CD14-positive monocyte (primary cell): Measurements from ENCODE around the gene ETFB. TPM values are rescaled to one million over a fixed set of nuclear protein-coding genes. Genes with fewer than 3 reads are reported as not detected.

Experiments
- DNase-seq, 3 donors: peaks; one replicate each; pipeline ENCODE4 v3.0.0-alpha.2; 2011 to 2022
- H2AFZ ChIP-seq: 2 replicates; pipeline ENCODE4 v1.6.0; 2012; ENCODE audit warnings: mild to moderate bottlenecking, low read depth, low read length, inconsistent platforms; ENCODE audit not compliant: insufficient read depth, poor library complexity, severe bottlenecking
- H3K27ac ChIP-seq, 2 donors: 1 replicate in 1 of 2; 2 replicates in 1 of 2; pipeline ENCODE4 v1.5.1; 2012 to 2013; ENCODE audit warnings: low read length in 2 of 2, control low read depth in 1 of 2, inconsistent platforms in 1 of 2, low read depth in 1 of 2, mild to moderate bottlenecking in 1 of 2
- H3K27me3 ChIP-seq, 2 donors: one replicate each; pipeline versions ENCODE4 v1.6.0 to v1.6.1; 2011 to 2013; ENCODE audit warnings: low read length in 2 of 2; ENCODE audit not compliant: control insufficient read depth in 2 of 2, insufficient read depth in 2 of 2
- H3K36me3 ChIP-seq, 2 donors: replicated peaks in 1 of 2; 1 replicate in 1 of 2; 2 replicates in 1 of 2; pipeline versions ENCODE4 v1.5.1 to v1.6.1; 2012 to 2013; ENCODE audit warnings: low read length in 2 of 2, control low read depth in 1 of 2, inconsistent platforms in 1 of 2, mild to moderate bottlenecking in 1 of 2; ENCODE audit not compliant: insufficient read depth in 2 of 2, control insufficient read depth in 1 of 2
- H3K4me1 ChIP-seq, 2 donors: 1 replicate in 1 of 2; 2 replicates in 1 of 2; pipeline versions ENCODE4 v1.5.1 to v1.6.1; 2012 to 2013; ENCODE audit warnings: low read length in 2 of 2, control low read depth in 1 of 2, inconsistent platforms in 1 of 2, mild to moderate bottlenecking in 1 of 2, moderate library complexity in 1 of 2; ENCODE audit not compliant: insufficient read depth in 2 of 2, control insufficient read depth in 1 of 2
- H3K4me2 ChIP-seq: replicated peaks from 2 replicates; pipeline ENCODE3; 2012; ENCODE audit warnings: low read length, moderate library complexity, mild to moderate bottlenecking; ENCODE audit not compliant: poor library complexity, severe bottlenecking; ENCODE audit errors: extremely low read depth
- H3K4me3 ChIP-seq, 3 experiments: fragments of 200-600 bp in 1 of 3; sonication (generic) in 1 of 3; replicated peaks in 1 of 3; 1 replicate in 2 of 3; 2 replicates in 1 of 3; pipeline ENCODE4 v1.5.1; 2011 to 2013; ENCODE audit warnings: low read length in 3 of 3, mild to moderate bottlenecking in 3 of 3, control low read depth in 2 of 3, low read depth in 2 of 3, inconsistent platforms in 1 of 3, moderate library complexity in 1 of 3
- H3K79me2 ChIP-seq: 2 replicates; pipeline ENCODE4 v1.6.0; 2012; ENCODE audit warnings: mild to moderate bottlenecking, control low read depth, inconsistent platforms, low read length, moderate library complexity; ENCODE audit not compliant: insufficient read depth
- H3K9ac ChIP-seq: 2 replicates; pipeline ENCODE4 v1.6.0; 2017; ENCODE audit warnings: low read length, mild to moderate bottlenecking; ENCODE audit not compliant: insufficient read depth, poor library complexity, severe bottlenecking
- H3K9me3 ChIP-seq, 2 donors: replicated peaks in 1 of 2; 1 replicate in 1 of 2; 2 replicates in 1 of 2; pipeline versions ENCODE4 v1.5.1 to v1.6.1; 2012 to 2013; ENCODE audit warnings: low read length in 2 of 2, control low read depth in 1 of 2; ENCODE audit not compliant: control insufficient read depth in 1 of 2, insufficient read depth in 1 of 2
- H4K20me1 ChIP-seq: 2 replicates; pipeline ENCODE4 v1.6.0; 2012; ENCODE audit warnings: mild to moderate bottlenecking, low read length, control low read depth, moderate library complexity; ENCODE audit not compliant: insufficient read depth
- H3K27ac Mint-ChIP-seq, 7 donors: one replicate each; pipeline ENCODE4 v1.8.0; 2020; ENCODE audit warnings: mild to moderate bottlenecking in 7 of 7, mixed read lengths in 7 of 7, moderate library complexity in 6 of 7, inconsistent platforms in 2 of 7
- H3K27me3 Mint-ChIP-seq, 3 donors: one replicate each; pipeline ENCODE4 v1.8.0; 2021 to 2022; ENCODE audit warnings: low read depth in 3 of 3, mild to moderate bottlenecking in 3 of 3, mixed read lengths in 3 of 3, moderate library complexity in 3 of 3, inconsistent platforms in 1 of 3
- H3K36me3 Mint-ChIP-seq, 2 donors: one replicate each; pipeline ENCODE4 v1.8.0; 2020; ENCODE audit warnings: mixed read lengths in 2 of 2, inconsistent platforms in 1 of 2, mild to moderate bottlenecking in 1 of 2
- H3K4me1 Mint-ChIP-seq: one replicate; pipeline ENCODE4 v1.8.0; 2020; ENCODE audit warnings: mild to moderate bottlenecking, mixed read lengths
- H3K4me3 Mint-ChIP-seq, 2 donors: one replicate each; pipeline ENCODE4 v1.8.0; 2020; ENCODE audit warnings: mild to moderate bottlenecking in 2 of 2, mixed read lengths in 2 of 2, moderate library complexity in 1 of 2
- H3K9me3 Mint-ChIP-seq, 7 donors: one replicate each; pipeline ENCODE4 v1.8.0; 2020 to 2022; ENCODE audit warnings: mixed read lengths in 7 of 7, mild to moderate bottlenecking in 6 of 7, moderate library complexity in 6 of 7, inconsistent platforms in 2 of 7
- CTCF ChIP-seq: fragments of 200-600 bp; IDR thresholded peaks from one replicate; pipeline ENCODE4 v1.8.0; 2022; ENCODE audit warnings: antibody characterized with exemption, mild to moderate bottlenecking
- WGBS: methylation state at CpG from one replicate; pipeline ENCODE4 v1.1.5; 2013; ENCODE audit warnings: missing lambda C conversion rate; ENCODE audit not compliant: insufficient coverage; 5-methylcytosine and 5-hydroxymethylcytosine counted together
- intact Hi-C, 2 donors: fragments of 100-400 bp; cut with micrococcal nuclease; formaldehyde crosslinking; loops; one replicate each; pipeline versions ENCODE4 v1.15.0 to v1.15.1; 2023
- polyA plus RNA-seq, 3 donors: library from polyadenylated mRNA; depleted of rRNA in 1 of 3; unstranded in 2 of 3; stranded (reverse) in 1 of 3; fragments of 300-500 nt in 2 of 3; fragments of >200 nt in 1 of 3; fragmentation: Illumina TruSeq in 2 of 3; gene quantifications; 1 replicate in 2 of 3; 2 replicates in 1 of 3; pipeline ENCODE4 v1.2.3, GENCODE V29; 2012 to 2021

The ETFB gene
- polyA plus RNA-seq, 3 donors = 51.0 to 72.1 (median 63.0) TPM

- H3K9ac ChIP-seq = no peak overlapping the region
- H3K27me3 Mint-ChIP-seq = peaks cover 0 to 2% (median 0%) of the 10 kb centered on the region in 3 donors
- H2AFZ ChIP-seq = no peak overlapping the region
- H3K4me3 ChIP-seq = no peak overlapping the region
- WGBS = 93% methylated on average over 9 of the region's 10 CpGs
- H3K4me1 Mint-ChIP-seq = peaks cover 2% of the 10 kb centered on the region
- DNase-seq = no peak
- intact Hi-C loops = no loop called here
- no peak overlapping the region for H3K27ac ChIP-seq
- H3K36me3 ChIP-seq = peaks cover 23 to 29% of the 10 kb centered on the region in 2 donors
- peaks cover 10% of the 10 kb centered on the region for H3K79me2 ChIP-seq
- H3K4me3 Mint-ChIP-seq = no peak overlapping the region
- H3K4me1 ChIP-seq = no peaks in the 10 kb centered on the region
- no peaks in the 10 kb centered on the region for H3K27me3 ChIP-seq
- no peaks in the 10 kb centered on the region for H3K9me3 Mint-ChIP-seq
- H3K4me2 ChIP-seq = no peak overlapping the region
- no peaks in the 10 kb centered on the region for H3K9me3 ChIP-seq
- peak overlapping the region in 1 of 7 donors; percentile 76 for H3K27ac Mint-ChIP-seq
- H3K36me3 Mint-ChIP-seq = peaks cover 32 to 50% of the 10 kb centered on the region in 2 donors
- H4K20me1 ChIP-seq = no peaks in the 10 kb centered on the region
- no peak for TF ChIP-seq CTCF
Measured at GRCh38 chr19:51356159-51356801, 9.9 kb downstream of the ETFB start.

- intact Hi-C loops = no loop called here
- no peaks in the 10 kb centered on the region for H3K9me3 ChIP-seq
- peaks cover 44 to 61% of the 10 kb centered on the region in 2 donors for H3K36me3 Mint-ChIP-seq
- no peak overlapping the region for H3K4me3 ChIP-seq
- peaks cover 38 to 44% of the 10 kb centered on the region in 2 donors for H3K36me3 ChIP-seq
- WGBS = 100% methylated on average over 1 of the region's 8 CpGs
- H3K4me3 Mint-ChIP-seq = no peak overlapping the region
- H3K27ac ChIP-seq = no peak overlapping the region
- no peak for DNase-seq
- no peak overlapping the region for H3K27ac Mint-ChIP-seq
- peaks cover 2% of the 10 kb centered on the region for H3K4me1 Mint-ChIP-seq
- H3K9me3 Mint-ChIP-seq = no peaks in the 10 kb centered on the region
- H4K20me1 ChIP-seq = no peaks in the 10 kb centered on the region
- H3K4me1 ChIP-seq = no peaks in the 10 kb centered on the region
- no peaks in the 10 kb centered on the region for H3K27me3 ChIP-seq
- H3K9ac ChIP-seq = no peak overlapping the region
- no peak overlapping the region for H2AFZ ChIP-seq
- H3K4me2 ChIP-seq = no peak overlapping the region
- peaks cover 0 to 2% (median 2%) of the 10 kb centered on the region in 3 donors for H3K27me3 Mint-ChIP-seq
- H3K79me2 ChIP-seq = peaks cover 5% of the 10 kb centered on the region
- TF ChIP-seq CTCF = no peak
Measured at GRCh38 chr19:51354742-51355148, 11.4 kb downstream of the ETFB start.
